ENCODE results near the gene CREM.
"Not testable (repeated sequence)": the region's sequence is repeated elsewhere in the genome, so short reads cannot be mapped to it uniquely, and the experiment has no call there.

Gene CREM

GRCh38 chr10:35126530-35127288 lies at the start of gene CREM:
TSS of gene CREM (plus strand) at chr10:35126846. CDS start at chr10:35137836, 10,990 bp downstream.
- Histone ChIP-seq H3K4me1 (ENCODE audit: control insufficient read depth, insufficient read depth, low read length) (peaks cover 3% of the 10 kb centered on the region; the same call in 1 of the 2 replicates), H3K4me3 (ENCODE audit: low read depth, low read length) (peak within 1 kb of the TSS; percentile 97), H3K9ac (ENCODE audit: low read length) (peak within 1 kb of the TSS; percentile 99), H3K27me3 (ENCODE audit: control insufficient read depth, insufficient read depth, low read length) (no peaks in the 10 kb centered on the region), H3K36me3 (ENCODE audit: control insufficient read depth, insufficient read depth, low read length) (no peaks in the 10 kb centered on the region; the same call in 1 of the 2 replicates), H3K27ac (ENCODE audit: low read depth, low read length) (peak within 1 kb of the TSS; percentile 98), H3K9me3 (ENCODE audit: control insufficient read depth, insufficient read depth, low read depth, low read length) (no peaks in the 10 kb centered on the region)

- Histone ChIP-seq H3K4me3 (ENCODE audit: low read depth, low read length) (no peak overlapping the region), H3K27ac (ENCODE audit: low read depth, low read length) (no peak overlapping the region), H3K9ac (ENCODE audit: low read length) (no peak overlapping the region), H3K36me3 (ENCODE audit: control insufficient read depth, insufficient read depth, low read length) (no peaks in the 10 kb centered on the region), H3K9me3 (ENCODE audit: control insufficient read depth, insufficient read depth, low read depth, low read length) (peaks cover 7% of the 10 kb centered on the region; the same call in 1 of the 2 replicates), H3K27me3 (ENCODE audit: control insufficient read depth, insufficient read depth, low read length) (no peaks in the 10 kb centered on the region), H3K4me1 (ENCODE audit: control insufficient read depth, insufficient read depth, low read length) (no peaks in the 10 kb centered on the region)
Observed at GRCh38 chr10:35079265-35079664, 47.4 kb upstream of the CREM start.

GRCh38 chr10:35079763-35080162 lies 46.9 kb upstream of the CREM start:
- H3K36me3 ChIP-seq (ENCODE audit: control insufficient read depth, insufficient read depth, low read length) = no peaks in the 10 kb centered on the region
- H3K9ac ChIP-seq (ENCODE audit: low read length) = no peak overlapping the region
- no peaks in the 10 kb centered on the region for H3K27me3 ChIP-seq (ENCODE audit: control insufficient read depth, insufficient read depth, low read length)
- no peak overlapping the region for H3K27ac ChIP-seq (ENCODE audit: low read depth, low read length)
- no peak overlapping the region for H3K4me3 ChIP-seq (ENCODE audit: low read depth, low read length)
- peaks cover 7% of the 10 kb centered on the region; the same call in 1 of the 2 replicates for H3K9me3 ChIP-seq (ENCODE audit: control insufficient read depth, insufficient read depth, low read depth, low read length)
- H3K4me1 ChIP-seq (ENCODE audit: control insufficient read depth, insufficient read depth, low read length) = no peaks in the 10 kb centered on the region

- not testable (repeated sequence) for H3K27ac ChIP-seq (ENCODE audit: low read depth, low read length)
Observed at GRCh38 chr10:35080261-35080660, 46.4 kb upstream of the CREM start.

GRCh38 chr10:35083242-35083641 lies 43.4 kb upstream of the CREM start:
- H3K36me3 ChIP-seq (ENCODE audit: control insufficient read depth, insufficient read depth, low read length) = no peaks in the 10 kb centered on the region
- H3K9me3 ChIP-seq (ENCODE audit: control insufficient read depth, insufficient read depth, low read depth, low read length) = peaks cover 7% of the 10 kb centered on the region; the same call in 1 of the 2 replicates
- no peak overlapping the region for H3K27ac ChIP-seq (ENCODE audit: low read depth, low read length)
- no peak overlapping the region for H3K4me3 ChIP-seq (ENCODE audit: low read depth, low read length)
- H3K27me3 ChIP-seq (ENCODE audit: control insufficient read depth, insufficient read depth, low read length) = no peaks in the 10 kb centered on the region
- H3K9ac ChIP-seq (ENCODE audit: low read length) = no peak overlapping the region
- H3K4me1 ChIP-seq (ENCODE audit: control insufficient read depth, insufficient read depth, low read length) = no peaks in the 10 kb centered on the region

More at GRCh38 chr10:35080261-35080660, 46.4 kb upstream of the CREM start:
- H3K9ac ChIP-seq (ENCODE audit: low read length); H3K4me3 ChIP-seq (ENCODE audit: low read depth, low read length); H3K9me3 ChIP-seq (ENCODE audit: control insufficient read depth, insufficient read depth, low read depth, low read length); H3K4me1 ChIP-seq (ENCODE audit: control insufficient read depth, insufficient read depth, low read length); H3K36me3 ChIP-seq (ENCODE audit: control insufficient read depth, insufficient read depth, low read length); H3K27me3 ChIP-seq (ENCODE audit: control insufficient read depth, insufficient read depth, low read length): not testable (repeated sequence)

- H3K9me3 ChIP-seq (ENCODE audit: control insufficient read depth, insufficient read depth, low read depth, low read length) = peaks cover 11% of the 10 kb centered on the region
- H3K27ac ChIP-seq (ENCODE audit: low read depth, low read length) = no peak overlapping the region
- H3K4me1 ChIP-seq (ENCODE audit: control insufficient read depth, insufficient read depth, low read length) = no peaks in the 10 kb centered on the region
- no peaks in the 10 kb centered on the region for H3K36me3 ChIP-seq (ENCODE audit: control insufficient read depth, insufficient read depth, low read length)
- peak overlapping the region; percentile 73 for H3K9ac ChIP-seq (ENCODE audit: low read length)
- H3K27me3 ChIP-seq (ENCODE audit: control insufficient read depth, insufficient read depth, low read length) = no peaks in the 10 kb centered on the region
- H3K4me3 ChIP-seq (ENCODE audit: low read depth, low read length) = peak overlapping the region; percentile 75
Observed at GRCh38 chr10:35089611-35090161, 37.0 kb upstream of the CREM start.

- no peaks in the 10 kb centered on the region for H3K4me1 ChIP-seq (ENCODE audit: control insufficient read depth, insufficient read depth, low read length)
- peak within 1 kb of the TSS; percentile 94 for H3K27ac ChIP-seq (ENCODE audit: low read depth, low read length)
- H3K9ac ChIP-seq (ENCODE audit: low read length) = peak within 1 kb of the TSS; percentile 90
- peak within 1 kb of the TSS; percentile 75 for H3K4me3 ChIP-seq (ENCODE audit: low read depth, low read length)
- H3K9me3 ChIP-seq (ENCODE audit: control insufficient read depth, insufficient read depth, low read depth, low read length) = peaks cover 11% of the 10 kb centered on the region
- no peaks in the 10 kb centered on the region for H3K36me3 ChIP-seq (ENCODE audit: control insufficient read depth, insufficient read depth, low read length)
- H3K27me3 ChIP-seq (ENCODE audit: control insufficient read depth, insufficient read depth, low read length) = no peaks in the 10 kb centered on the region
Observed at GRCh38 chr10:35090162-35090954, 36.3 kb upstream of the CREM start, which contains the start of gene CUL2. TSS of gene CUL2 (minus strand) at chr10:35090341. CDS start at chr10:35071317, 19,024 bp downstream.

- H3K4me1 ChIP-seq (ENCODE audit: control insufficient read depth, insufficient read depth, low read length) = no peaks in the 10 kb centered on the region
- H3K9me3 ChIP-seq (ENCODE audit: control insufficient read depth, insufficient read depth, low read depth, low read length) = peaks cover 11% of the 10 kb centered on the region
- H3K27ac ChIP-seq (ENCODE audit: low read depth, low read length) = no peak overlapping the region
- no peaks in the 10 kb centered on the region for H3K36me3 ChIP-seq (ENCODE audit: control insufficient read depth, insufficient read depth, low read length)
- no peak overlapping the region for H3K4me3 ChIP-seq (ENCODE audit: low read depth, low read length)
- H3K27me3 ChIP-seq (ENCODE audit: control insufficient read depth, insufficient read depth, low read length) = no peaks in the 10 kb centered on the region
- H3K9ac ChIP-seq (ENCODE audit: low read length) = no peak overlapping the region
Observed at GRCh38 chr10:35091994-35092790, 34.5 kb upstream of the CREM start.

- Histone ChIP-seq H3K27ac (ENCODE audit: low read depth, low read length) (no peak overlapping the region), H3K27me3 (ENCODE audit: control insufficient read depth, insufficient read depth, low read length) (no peaks in the 10 kb centered on the region), H3K9me3 (ENCODE audit: control insufficient read depth, insufficient read depth, low read depth, low read length) (peaks cover 11% of the 10 kb centered on the region), H3K36me3 (ENCODE audit: control insufficient read depth, insufficient read depth, low read length) (no peaks in the 10 kb centered on the region), H3K9ac (ENCODE audit: low read length) (no peak overlapping the region), H3K4me3 (ENCODE audit: low read depth, low read length) (no peak overlapping the region), H3K4me1 (ENCODE audit: control insufficient read depth, insufficient read depth, low read length) (no peaks in the 10 kb centered on the region)
Observed at GRCh38 chr10:35092851-35093250, 33.8 kb upstream of the CREM start.

- Histone ChIP-seq H3K9me3 (ENCODE audit: control insufficient read depth, insufficient read depth, low read depth, low read length) (peaks cover 11% of the 10 kb centered on the region), H3K36me3 (ENCODE audit: control insufficient read depth, insufficient read depth, low read length) (no peaks in the 10 kb centered on the region), H3K27me3 (ENCODE audit: control insufficient read depth, insufficient read depth, low read length) (no peaks in the 10 kb centered on the region), H3K27ac (ENCODE audit: low read depth, low read length) (no peak overlapping the region), H3K9ac (ENCODE audit: low read length) (no peak overlapping the region), H3K4me1 (ENCODE audit: control insufficient read depth, insufficient read depth, low read length) (no peaks in the 10 kb centered on the region), H3K4me3 (ENCODE audit: low read depth, low read length) (no peak overlapping the region)
Observed at GRCh38 chr10:35096312-35096711, 30.3 kb upstream of the CREM start.

All from HUES6 (cell line).